Mesothelial cell of epicardium (in vitro differentiated cells): Measurements from ENCODE around the gene NKAIN2. TPM values are rescaled to one million over a fixed set of nuclear protein-coding genes. Genes with fewer than 3 reads are reported as not detected.

ENCODE experiments used
- DNase-seq, 2 experiments: peaks; one replicate each; pipeline ENCODE4 v3.0.0; 2021; ENCODE audit warnings: low spot score in 2 of 2; ENCODE audit not compliant: unreplicated experiment in 2 of 2
- H3K27ac Mint-ChIP-seq: 2 replicates; pipeline ENCODE4 v1.8.0; 2021; ENCODE audit warnings: mixed read lengths
- H3K27me3 Mint-ChIP-seq: 2 replicates; pipeline ENCODE4 v1.8.0; 2021; ENCODE audit warnings: low read depth, mixed read lengths
- H3K36me3 Mint-ChIP-seq: 2 replicates; pipeline ENCODE4 v1.8.0; 2021; ENCODE audit warnings: mixed read lengths
- H3K4me1 Mint-ChIP-seq: 2 replicates; pipeline ENCODE4 v1.8.0; 2021; ENCODE audit warnings: mixed read lengths
- H3K4me3 Mint-ChIP-seq: 2 replicates; pipeline ENCODE4 v1.8.0; 2021; ENCODE audit warnings: mild to moderate bottlenecking, moderate library complexity, mixed read lengths
- H3K9me3 Mint-ChIP-seq: 2 replicates; pipeline ENCODE4 v1.8.0; 2021; ENCODE audit warnings: mixed read lengths
- total RNA-seq: library from RNA; stranded (reverse); gene quantifications from 3 replicates; pipeline ENCODE4 v1.2.1, GENCODE V29; 2021
- TF ChIP-seq, protein P1 (sequence below): fragments of 200-600 bp; sonication (generic); IDR thresholded peaks from one replicate; pipeline ENCODE4 v1.5.0; 2021; ENCODE audit warnings: antibody characterized with exemption; ENCODE audit not compliant: unreplicated experiment

NKAIN2 gene
- total RNA-seq, 1 donor from 2014 or later = 1.6 TPM

DNA sequence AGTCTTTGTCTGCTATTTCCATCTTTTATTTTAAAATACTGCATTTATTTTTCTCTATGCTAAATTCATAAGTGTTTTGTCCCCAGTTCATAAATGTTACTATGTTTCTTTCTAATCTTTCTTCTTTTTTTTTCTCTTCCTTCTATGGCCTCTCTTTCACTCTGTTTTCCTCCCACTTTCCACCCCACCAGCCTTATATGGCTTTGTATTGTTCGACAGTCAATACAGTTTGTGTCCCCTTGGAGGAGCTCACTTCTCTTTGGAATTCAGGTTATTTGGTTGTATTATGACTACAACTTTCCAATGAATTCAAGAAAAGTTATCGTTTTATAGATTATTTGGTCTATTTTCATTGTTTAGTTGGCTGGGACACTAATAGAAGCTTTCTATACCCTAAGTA, 393.5 kb downstream of the NKAIN2 start:
- no peaks in the 10 kb centered on the region for H3K9me3 Mint-ChIP-seq
- TF ChIP-seq, protein P1, sequence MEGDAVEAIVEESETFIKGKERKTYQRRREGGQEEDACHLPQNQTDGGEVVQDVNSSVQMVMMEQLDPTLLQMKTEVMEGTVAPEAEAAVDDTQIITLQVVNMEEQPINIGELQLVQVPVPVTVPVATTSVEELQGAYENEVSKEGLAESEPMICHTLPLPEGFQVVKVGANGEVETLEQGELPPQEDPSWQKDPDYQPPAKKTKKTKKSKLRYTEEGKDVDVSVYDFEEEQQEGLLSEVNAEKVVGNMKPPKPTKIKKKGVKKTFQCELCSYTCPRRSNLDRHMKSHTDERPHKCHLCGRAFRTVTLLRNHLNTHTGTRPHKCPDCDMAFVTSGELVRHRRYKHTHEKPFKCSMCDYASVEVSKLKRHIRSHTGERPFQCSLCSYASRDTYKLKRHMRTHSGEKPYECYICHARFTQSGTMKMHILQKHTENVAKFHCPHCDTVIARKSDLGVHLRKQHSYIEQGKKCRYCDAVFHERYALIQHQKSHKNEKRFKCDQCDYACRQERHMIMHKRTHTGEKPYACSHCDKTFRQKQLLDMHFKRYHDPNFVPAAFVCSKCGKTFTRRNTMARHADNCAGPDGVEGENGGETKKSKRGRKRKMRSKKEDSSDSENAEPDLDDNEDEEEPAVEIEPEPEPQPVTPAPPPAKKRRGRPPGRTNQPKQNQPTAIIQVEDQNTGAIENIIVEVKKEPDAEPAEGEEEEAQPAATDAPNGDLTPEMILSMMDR = no peak
- no peak overlapping the region for H3K27ac Mint-ChIP-seq
- peaks cover 6% of the 10 kb centered on the region for H3K4me1 Mint-ChIP-seq
- no peak for DNase-seq
- no peaks in the 10 kb centered on the region for H3K36me3 Mint-ChIP-seq
- H3K4me3 Mint-ChIP-seq = no peak overlapping the region
- H3K27me3 Mint-ChIP-seq = no peaks in the 10 kb centered on the region

DNA sequence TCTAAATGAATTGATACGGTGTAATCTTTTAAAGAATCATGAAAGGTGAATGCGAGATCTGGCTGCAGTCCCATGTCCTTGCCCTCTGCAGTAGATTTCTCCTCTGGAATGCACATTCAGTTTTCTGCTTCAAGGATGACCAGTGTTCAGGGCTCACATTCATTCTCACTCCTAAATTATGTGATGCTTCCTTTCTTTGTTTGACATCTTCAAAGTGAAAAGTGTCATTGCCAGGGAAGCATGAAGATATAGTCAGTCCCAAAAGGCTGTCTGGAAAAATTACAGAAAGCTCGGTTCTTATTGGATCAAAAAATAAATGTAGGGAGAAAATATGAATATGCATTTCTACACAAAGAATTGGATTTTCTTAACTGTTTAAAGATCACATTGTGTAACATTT, 395.6 kb downstream of the NKAIN2 start:
- no peaks in the 10 kb centered on the region for H3K27me3 Mint-ChIP-seq
- H3K9me3 Mint-ChIP-seq = no peaks in the 10 kb centered on the region
- no peak overlapping the region for H3K4me3 Mint-ChIP-seq
- no peak for DNase-seq
- no peak overlapping the region for H3K27ac Mint-ChIP-seq
- H3K36me3 Mint-ChIP-seq = no peaks in the 10 kb centered on the region
- TF ChIP-seq, protein P1 = no peak
- H3K4me1 Mint-ChIP-seq = peaks cover 9% of the 10 kb centered on the region

DNA sequence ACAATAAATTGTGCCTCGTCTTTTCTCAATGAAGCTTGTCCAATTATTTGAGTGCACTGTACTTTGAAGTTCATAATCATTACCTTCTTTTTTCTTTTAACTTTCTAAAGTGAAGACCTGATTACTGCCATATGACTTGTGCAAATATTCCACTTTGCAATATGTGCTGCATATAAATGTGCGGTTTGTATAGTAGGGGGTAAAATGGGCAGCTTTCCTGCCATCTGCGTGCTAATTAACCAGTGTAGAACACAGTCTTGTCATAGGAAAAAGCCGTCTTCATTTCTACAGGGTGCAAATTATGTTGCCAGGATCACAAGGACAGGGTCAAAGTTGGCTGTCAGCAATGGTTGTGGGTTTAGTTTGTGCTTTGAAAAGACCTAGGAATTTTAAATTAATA, 397.0 kb downstream of the NKAIN2 start:
- H3K27me3 Mint-ChIP-seq = no peaks in the 10 kb centered on the region
- no peaks in the 10 kb centered on the region for H3K9me3 Mint-ChIP-seq
- no peak for DNase-seq
- H3K4me3 Mint-ChIP-seq = no peak overlapping the region
- TF ChIP-seq, protein P1 = no peak
- H3K36me3 Mint-ChIP-seq = no peaks in the 10 kb centered on the region
- H3K27ac Mint-ChIP-seq = no peak overlapping the region
- H3K4me1 Mint-ChIP-seq = peaks cover 9% of the 10 kb centered on the region

DNA sequence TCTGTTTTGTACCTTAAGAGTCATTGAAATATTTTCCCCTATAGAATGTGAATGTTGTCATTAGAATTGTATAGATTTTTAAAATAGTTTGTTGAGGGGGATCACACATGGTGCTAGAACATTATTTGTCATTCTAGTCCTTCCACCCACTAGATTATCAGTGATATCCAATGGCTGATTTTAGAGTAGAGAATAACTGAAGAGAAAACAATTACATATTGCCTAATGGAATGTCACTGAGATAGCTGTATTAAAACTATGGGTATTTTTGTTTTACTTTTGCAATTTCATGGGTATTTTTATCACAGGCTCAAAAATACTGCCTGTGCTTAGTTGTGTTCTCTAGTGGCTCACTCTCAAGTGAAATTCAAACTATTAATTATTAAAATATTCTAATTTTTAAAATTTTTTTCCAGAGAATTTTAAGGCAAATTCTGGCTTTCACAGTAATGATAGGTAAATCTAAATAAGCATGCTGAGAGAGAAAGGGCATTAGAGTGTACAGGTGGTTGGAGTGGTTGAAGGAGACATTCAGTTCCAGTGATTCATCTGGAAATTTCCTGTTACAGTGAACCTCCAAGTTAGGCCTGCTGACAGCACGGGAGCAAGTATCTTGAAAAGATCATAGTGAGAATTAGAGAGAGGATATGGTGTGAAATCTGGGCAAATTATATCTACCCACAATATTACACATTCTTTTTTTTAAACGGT, 399.6 kb downstream of the NKAIN2 start:
- no peaks in the 10 kb centered on the region for H3K27me3 Mint-ChIP-seq
- H3K4me3 Mint-ChIP-seq = no peak overlapping the region
- no peak overlapping the region for H3K27ac Mint-ChIP-seq
- H3K9me3 Mint-ChIP-seq = no peaks in the 10 kb centered on the region
- H3K4me1 Mint-ChIP-seq = peaks cover 9% of the 10 kb centered on the region
- H3K36me3 Mint-ChIP-seq = no peaks in the 10 kb centered on the region
- no peak for DNase-seq
- TF ChIP-seq, protein P1 = no peak

DNA sequence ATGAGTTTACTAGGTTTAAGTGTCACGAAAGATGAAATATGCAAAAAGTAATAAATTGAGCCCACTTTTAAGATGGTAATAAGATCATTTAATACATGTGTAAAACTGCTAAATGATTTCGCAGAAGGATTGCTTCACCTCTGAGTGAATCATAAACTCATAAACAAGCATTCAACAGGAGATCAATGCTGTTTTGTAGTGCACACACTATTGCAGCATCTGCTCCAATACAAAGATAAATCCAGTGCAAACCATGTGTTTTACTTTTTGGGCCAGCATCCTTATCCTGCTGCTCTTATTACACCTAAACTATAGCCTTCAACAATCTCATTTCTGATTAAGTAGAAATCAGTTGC, 400.1 kb downstream of the NKAIN2 start:
- Mint-ChIP-seq H3K36me3 (no peaks in the 10 kb centered on the region), H3K27ac (no peak overlapping the region), H3K4me3 (no peak overlapping the region), H3K4me1 (peaks cover 9% of the 10 kb centered on the region), H3K9me3 (no peaks in the 10 kb centered on the region), H3K27me3 (no peaks in the 10 kb centered on the region)
- TF ChIP-seq, protein P1 = no peak
- DNase-seq = no peak

DNA sequence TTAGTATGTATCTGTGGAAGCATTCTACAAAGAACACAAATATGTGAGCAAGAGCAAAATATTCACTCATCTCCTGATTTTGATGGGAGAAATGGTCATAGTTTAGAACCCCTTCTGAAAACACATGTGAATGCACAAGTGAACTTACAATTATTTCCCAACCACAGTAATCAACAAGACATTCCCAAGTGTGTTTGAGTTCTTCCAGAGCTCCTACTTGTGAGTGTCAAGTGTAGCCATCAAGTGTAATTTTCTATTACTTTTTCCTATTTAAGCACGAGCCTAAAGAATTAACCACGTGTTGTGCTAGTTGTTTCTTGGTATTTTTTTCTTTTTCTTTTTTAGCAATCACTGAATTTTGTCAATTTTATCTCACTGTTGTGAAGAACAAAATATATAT, 402.3 kb downstream of the NKAIN2 start:
- Mint-ChIP-seq H3K27ac (no peak overlapping the region), H3K4me3 (no peak overlapping the region), H3K27me3 (no peaks in the 10 kb centered on the region), H3K36me3 (no peaks in the 10 kb centered on the region), H3K9me3 (peaks cover 17% of the 10 kb centered on the region), H3K4me1 (peaks cover 2% of the 10 kb centered on the region)
- no peak for DNase-seq
- TF ChIP-seq, protein P1 = no peak
